K562 (cell line): Measurements from ENCODE around the gene CD47. TPM values are rescaled to one million over a fixed set of nuclear protein-coding genes. Genes with fewer than 3 reads are reported as not detected.

Experiments used
- ATAC-seq: fragments of 200-7000 bp; cut with Tn5 transposase; 3 replicates; pipeline ENCODE4 v1.9.1; 2020; ENCODE audit warnings: moderate library complexity
- BruUV-seq: library from RNA; stranded (reverse); fragments of 400-500 nt; replicated peaks from 2 replicates; lab custom pipeline; 2021; lab: Mats Ljungman, UMichigan
- CTCF ChIA-PET: fragments of 300-600 bp; formaldehyde crosslinking; extraction: SDS; loops from one replicate; lab custom pipeline; 2021; ENCODE audit warnings: low intra/inter-chr PET ratio; lab: Yijun Ruan, JAX
- POLR2A ChIA-PET: fragments of 300-600, 350-650 bp; sonication (Branson Sonifier 250); formaldehyde crosslinking; extraction: SDS; loops from one replicate; lab custom pipeline; 2021; ENCODE audit warnings: antibody characterized with exemption, inconsistent platforms; lab: Yijun Ruan, JAX
- DNase-seq, 4 experiments: peaks; one replicate each; pipeline versions ENCODE4 v3.0.0 to v3.0.0-alpha.2; 2011 to 2018; ENCODE audit warnings: low spot score in 3 of 4, mixed read lengths in 3 of 4; ENCODE audit errors: extremely low read depth in 1 of 4
- FAIRE-seq: peaks from 2 replicates; lab custom pipeline; 2011; peaks lifted over from hg19 to GRCh38; lab: Jason Lieb, UNC
- H2AFZ ChIP-seq: 2 replicates; pipeline ENCODE4 v1.6.0; 2011; ENCODE audit warnings: low read depth, low read length, control low read depth, inconsistent platforms
- H3K27ac ChIP-seq: fragments of 200-600 bp; 3 replicates; pipeline ENCODE4 v1.8.0; 2011; ENCODE audit warnings: low read depth, mild to moderate bottlenecking, control low read depth, inconsistent platforms, low read length, moderate library complexity, mixed read lengths; ENCODE audit errors: extremely low read depth
- H3K27me3 ChIP-seq, 2 experiments: fragments of 300-600 bp in 1 of 2; 2 replicates in 1 of 2; 3 replicates in 1 of 2; pipeline versions ENCODE4 v1.6.0 to v1.8.0; 2011; ENCODE audit warnings: inconsistent platforms in 2 of 2, low read length in 2 of 2, mild to moderate bottlenecking in 1 of 2, mixed read lengths in 1 of 2, moderate library complexity in 1 of 2; ENCODE audit not compliant: control insufficient read depth in 2 of 2, insufficient read depth in 2 of 2
- H3K36me3 ChIP-seq: fragments of 300-600 bp; 3 replicates; pipeline ENCODE4 v1.8.0; 2011; ENCODE audit warnings: mild to moderate bottlenecking, low read length, inconsistent platforms; ENCODE audit not compliant: control insufficient read depth, insufficient read depth
- H3K4me1 ChIP-seq, 2 experiments: fragments of 200-600 bp in 1 of 2; replicated peaks in 1 of 2; 2 replicates in 1 of 2; 3 replicates in 1 of 2; pipeline versions ENCODE4 v1.5.1 to v1.8.0; 2011; ENCODE audit warnings: inconsistent platforms in 2 of 2, low read length in 2 of 2, mild to moderate bottlenecking in 1 of 2, mixed read lengths in 1 of 2, moderate library complexity in 1 of 2; ENCODE audit not compliant: control insufficient read depth in 2 of 2, insufficient read depth in 2 of 2
- H3K4me2 ChIP-seq: 2 replicates; pipeline ENCODE4 v1.6.1; 2011; ENCODE audit warnings: low read length, control low read depth, inconsistent platforms, mixed read lengths; ENCODE audit not compliant: insufficient read depth
- H3K4me3 ChIP-seq: fragments of 200-600 bp; sonication (generic), shearing (Covaris generic); 2 replicates; pipeline ENCODE4 v1.5.1; 2016; ENCODE audit warnings: control low read depth, inconsistent platforms
- H3K79me2 ChIP-seq: fragments of 200-600 bp; 3 replicates; pipeline ENCODE4 v1.8.0; 2011; ENCODE audit warnings: low read length, inconsistent platforms; ENCODE audit not compliant: control insufficient read depth, insufficient read depth
- H3K9ac ChIP-seq, 2 experiments: 2 replicates each; pipeline versions ENCODE4 v1.6.0 to v1.6.1; 2011; ENCODE audit warnings: low read depth in 2 of 2, low read length in 2 of 2, control low read depth in 1 of 2, inconsistent platforms in 1 of 2, mild to moderate bottlenecking in 1 of 2, mixed read lengths in 1 of 2; ENCODE audit not compliant: insufficient read depth in 1 of 2
- H3K9me1 ChIP-seq: one replicate; pipeline ENCODE4 v1.6.0; 2011; ENCODE audit warnings: inconsistent platforms, mild to moderate bottlenecking, low read length, moderate library complexity; ENCODE audit not compliant: control insufficient read depth, insufficient read depth
- H3K9me3 ChIP-seq: replicated peaks from 2 replicates; pipeline ENCODE4 v1.5.1; 2011; ENCODE audit warnings: low read depth, low read length, inconsistent platforms; ENCODE audit not compliant: control insufficient read depth, insufficient read depth
- H4K20me1 ChIP-seq: replicated peaks from 2 replicates; pipeline ENCODE4 v1.6.1; 2011; ENCODE audit warnings: low read length, inconsistent platforms, mixed read lengths; ENCODE audit not compliant: control insufficient read depth, insufficient read depth
- HDAC3 ChIP-seq: fragments of 450-650 bp; IDR thresholded peaks from 2 replicates; pipeline ENCODE4 v1.6.1; 2018; ENCODE audit warnings: borderline replicate concordance, mild to moderate bottlenecking, moderate library complexity; ENCODE audit not compliant: partially characterized antibody
- POLR2AphosphoS2 ChIP-seq: IDR thresholded peaks from 2 replicates; pipeline ENCODE4 v1.6.1; 2012; ENCODE audit warnings: low read length, improper control_type of control experiment
- SMARCC2 ChIP-seq: fragments of 450-650 bp; IDR thresholded peaks from 2 replicates; pipeline ENCODE4 v1.6.1; 2017; ENCODE audit warnings: antibody characterized with exemption, moderate library complexity, mild to moderate bottlenecking, low read depth
- SNRNP70 ChIP-seq: fragments of 200-400 bp; formaldehyde crosslinking; optimal IDR thresholded peaks from 2 replicates; pipeline ENCODE3; 2017; ENCODE audit warnings: low read depth, low read length
- ZNF644 ChIP-seq: fragments of 200-800 bp; sonication (Bioruptor generic); IDR thresholded peaks from 2 replicates; pipeline ENCODE4 v1.6.1; 2016; ENCODE audit warnings: low read depth, missing genetic modification characterization, missing compliant biosample characterization
- WGBS: fragments of 100-300 bp; shearing (Covaris generic); methylation state at CpG from one replicate; pipeline ENCODE4 v1.1.6; 2016; ENCODE audit warnings: low coverage, mixed read lengths; ENCODE audit not compliant: insufficient coverage; ENCODE audit errors: missing lambda C conversion rate; 5-methylcytosine and 5-hydroxymethylcytosine counted together
- in situ Hi-C: fragments of 300-500 bp; cut with MboI; formaldehyde crosslinking; loops from 4 replicates; pipeline ENCODE4 v1.15.0; 2018; ENCODE audit warnings: inconsistent platforms, mixed read lengths
- intact Hi-C: fragments of 100-400 bp; cut with micrococcal nuclease; formaldehyde crosslinking; loops from 2 replicates; pipeline ENCODE4 v1.14.2; 2022
- polyA plus RNA-seq, 8 experiments: library from polyadenylated mRNA; depleted of rRNA in 4 of 8; stranded (reverse) in 5 of 8; unstranded in 3 of 8; fragments of >200 nt; fragmentation: Nextera tagmentation in 2 of 8; fragmentation: Illumina TruSeq in 1 of 8; extraction: Ambion mirVana in 2 of 8; extraction: Trizol in 1 of 8; gene quantifications; 2 replicates each; pipeline versions ENCODE4 v1.2.1 to v1.2.3, GENCODE V29; 2011 to 2014; ENCODE audit warnings: inconsistent platforms in 1 of 8, missing spikeins in 1 of 8
- total RNA-seq, 7 experiments: library from RNA; depleted of rRNA in 6 of 7; stranded (reverse); fragments of >200 nt in 6 of 7; fragmentation: Illumina TruSeq in 2 of 7; extraction: Trizol in 2 of 7; gene quantifications; 2 replicates each; pipeline versions ENCODE4 v1.2.1 to v1.2.3, GENCODE V29; 2011 to 2021; ENCODE audit warnings: low replicate concordance in 1 of 7
- TF ChIP-seq, protein P1 (sequence below), 2 experiments: fragments of 450-650 bp in 1 of 2; sonication (generic) in 1 of 2; formaldehyde crosslinking in 1 of 2; IDR thresholded peaks in 1 of 2; conservative IDR thresholded peaks in 1 of 2; 2 replicates each; pipeline versions ENCODE4 v1.6.1 to v1.8.1; 2016 to 2023; ENCODE audit warnings: mild to moderate bottlenecking in 2 of 2, moderate library complexity in 2 of 2, inconsistent platforms in 1 of 2, missing genetic modification reagents in 1 of 2
- TF ChIP-seq, protein P2 (sequence below), 2 experiments: IDR thresholded peaks; 2 replicates each; pipeline ENCODE4 v1.6.1; 2012; ENCODE audit warnings: improper control_type of control experiment in 2 of 2, low read depth in 2 of 2, low read length in 2 of 2, borderline replicate concordance in 1 of 2

Gene CD47
- total and polyA plus RNA-seq, 9 of the 15 experiments (the other 6 are each of a cell fraction or from before 2014, with no cell fraction given), result 10.2 to 62.6 (median 36.3) TPM

DNA sequence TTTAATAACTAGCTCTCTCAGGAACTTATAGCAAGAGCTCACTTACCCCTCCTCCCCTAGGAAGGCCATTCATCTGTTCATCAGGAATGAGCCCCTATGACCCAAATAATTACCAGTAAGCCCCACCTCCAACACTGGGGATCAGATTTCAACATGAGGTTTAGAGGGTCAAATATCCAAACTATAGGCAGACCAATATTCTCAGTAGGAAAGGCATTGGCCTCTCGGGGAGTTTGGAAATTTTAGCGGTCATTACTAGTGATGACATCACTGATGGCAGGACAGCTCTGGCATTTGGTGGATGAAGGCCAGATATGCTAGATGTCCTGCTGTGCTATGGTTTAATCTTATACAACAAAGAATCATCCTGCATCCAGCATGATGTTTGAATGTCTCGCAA lies 15.2 kb upstream of the CD47 start (continued):
- TF ChIP-seq, protein P1, sequence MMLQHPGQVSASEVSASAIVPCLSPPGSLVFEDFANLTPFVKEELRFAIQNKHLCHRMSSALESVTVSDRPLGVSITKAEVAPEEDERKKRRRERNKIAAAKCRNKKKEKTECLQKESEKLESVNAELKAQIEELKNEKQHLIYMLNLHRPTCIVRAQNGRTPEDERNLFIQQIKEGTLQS (IDR thresholded peaks at IDR 0.05), result peak; percentile 61
- TF ChIP-seq, protein P1 (CRISPR knock-in tag; conservative IDR thresholded peaks at IDR 0.05), result no peak
- TF ChIP-seq SNRNP70, result no peak

DNA sequence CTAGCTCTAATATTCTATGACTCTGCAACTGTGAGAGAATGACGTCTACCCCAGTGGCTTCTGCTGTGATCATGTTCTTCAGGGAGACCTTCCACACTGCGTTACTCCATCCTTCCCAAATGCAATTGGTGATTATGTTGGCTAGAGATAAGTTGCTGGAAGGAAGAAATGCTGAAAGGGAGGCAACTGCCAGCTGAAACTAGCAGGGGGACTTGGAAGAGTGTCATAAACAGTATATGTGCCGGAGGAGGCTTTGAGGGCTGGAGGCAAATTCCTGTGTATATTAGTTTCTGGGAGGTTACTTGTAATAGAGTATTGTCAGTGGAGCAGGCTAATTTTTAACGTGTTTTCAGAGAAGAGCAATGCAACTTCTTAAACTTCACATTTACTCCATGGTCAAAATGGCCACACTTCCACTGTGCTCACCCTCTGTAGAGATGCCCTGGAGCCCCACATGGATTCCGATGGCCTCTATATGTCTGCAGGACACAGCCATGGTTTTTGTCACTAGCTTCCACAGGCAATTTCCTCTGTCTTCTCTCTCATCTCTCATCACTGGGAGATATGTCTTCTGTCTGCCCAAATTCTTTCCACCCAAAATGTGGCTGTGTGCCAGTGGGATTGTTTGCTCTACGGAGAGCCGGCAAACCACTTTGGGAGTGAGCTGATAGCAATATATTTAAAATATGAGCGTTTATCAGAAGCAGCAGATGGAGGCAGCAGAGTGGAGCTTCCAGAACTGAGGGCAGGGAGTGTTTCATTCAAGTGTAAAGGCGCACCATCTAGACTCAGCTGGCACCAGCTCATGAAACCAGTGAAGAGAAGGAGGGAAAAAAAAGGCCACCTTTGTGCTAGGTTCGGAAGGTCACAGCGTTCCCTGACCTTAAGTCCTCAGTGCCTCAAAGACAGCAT lies 13.3 kb upstream of the CD47 start:
- no peaks in the 10 kb centered on the region for H3K27me3 ChIP-seq
- no peaks in the 10 kb centered on the region for H3K9me3 ChIP-seq
- WGBS, result 0% methylated on average over 10 of the region's 11 CpGs
- ATAC-seq (peak; percentile 77), DNase-seq (peak; percentile 65 to 92 (median 72)), FAIRE-seq (peak; percentile 97)
- H3K36me3 ChIP-seq, result no peaks in the 10 kb centered on the region
- BruUV-seq, result no TSS peak
- H3K4me1 ChIP-seq, result peaks cover 24 to 78% of the 10 kb centered on the region in 2 experiments
- H3K4me3 ChIP-seq, result peak overlapping the region; percentile 7; the same call in 1 of the 2 replicates
- CTCF ChIA-PET, result no interaction called here
- intact Hi-C loops, result loop anchor here (1.0 to 10.0 kb wide), 2 partner anchors 21 to 99 kb away; no protein-coding TSS in a partner anchor
- in situ Hi-C loops, result no loop called here
- peak overlapping the region; percentile 60; the same call in 1 of the 2 replicates for H2AFZ ChIP-seq
- POLR2A ChIA-PET, result interaction anchor here (0.6 to 1.7 kb wide), 4 partner anchors 11 to 20 kb away, joined by 3 to 4 read pairs (median 4); no protein-coding TSS in a partner anchor
- no peaks in the 10 kb centered on the region for H3K79me2 ChIP-seq
- H4K20me1 ChIP-seq, result no peaks in the 10 kb centered on the region
- peak overlapping the region; percentile 76 for H3K27ac ChIP-seq
- H3K9ac ChIP-seq, result peak overlapping the region in 1 of 2 experiments; percentile 45; a peak in 2 of 4 replicates
- peak overlapping the region; percentile 67 for H3K4me2 ChIP-seq
- no peaks in the 10 kb centered on the region for H3K9me1 ChIP-seq
- TF ChIP-seq ZNF644 (tag) (0 out of 2 replicates have a peak, but pooled peaks have one; percentile 20), SMARCC2 (peak; percentile 88), HDAC3 (peak; percentile 54), POLR2AphosphoS2 (no peak)
- TF ChIP-seq, protein P2, sequence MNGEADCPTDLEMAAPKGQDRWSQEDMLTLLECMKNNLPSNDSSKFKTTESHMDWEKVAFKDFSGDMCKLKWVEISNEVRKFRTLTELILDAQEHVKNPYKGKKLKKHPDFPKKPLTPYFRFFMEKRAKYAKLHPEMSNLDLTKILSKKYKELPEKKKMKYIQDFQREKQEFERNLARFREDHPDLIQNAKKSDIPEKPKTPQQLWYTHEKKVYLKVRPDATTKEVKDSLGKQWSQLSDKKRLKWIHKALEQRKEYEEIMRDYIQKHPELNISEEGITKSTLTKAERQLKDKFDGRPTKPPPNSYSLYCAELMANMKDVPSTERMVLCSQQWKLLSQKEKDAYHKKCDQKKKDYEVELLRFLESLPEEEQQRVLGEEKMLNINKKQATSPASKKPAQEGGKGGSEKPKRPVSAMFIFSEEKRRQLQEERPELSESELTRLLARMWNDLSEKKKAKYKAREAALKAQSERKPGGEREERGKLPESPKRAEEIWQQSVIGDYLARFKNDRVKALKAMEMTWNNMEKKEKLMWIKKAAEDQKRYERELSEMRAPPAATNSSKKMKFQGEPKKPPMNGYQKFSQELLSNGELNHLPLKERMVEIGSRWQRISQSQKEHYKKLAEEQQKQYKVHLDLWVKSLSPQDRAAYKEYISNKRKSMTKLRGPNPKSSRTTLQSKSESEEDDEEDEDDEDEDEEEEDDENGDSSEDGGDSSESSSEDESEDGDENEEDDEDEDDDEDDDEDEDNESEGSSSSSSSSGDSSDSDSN (IDR thresholded peaks at IDR 0.05; ENCODE audit: borderline replicate concordance in 1 of 2, low read depth in 2 of 2, low read length in 2 of 2), result 0 out of 4 replicates have a peak, but pooled peaks of 1 of the 2 experiments have one; percentile 10
